Measurements from ENCODE around the gene TBXAS1.

TBXAS1 gene

DNA sequence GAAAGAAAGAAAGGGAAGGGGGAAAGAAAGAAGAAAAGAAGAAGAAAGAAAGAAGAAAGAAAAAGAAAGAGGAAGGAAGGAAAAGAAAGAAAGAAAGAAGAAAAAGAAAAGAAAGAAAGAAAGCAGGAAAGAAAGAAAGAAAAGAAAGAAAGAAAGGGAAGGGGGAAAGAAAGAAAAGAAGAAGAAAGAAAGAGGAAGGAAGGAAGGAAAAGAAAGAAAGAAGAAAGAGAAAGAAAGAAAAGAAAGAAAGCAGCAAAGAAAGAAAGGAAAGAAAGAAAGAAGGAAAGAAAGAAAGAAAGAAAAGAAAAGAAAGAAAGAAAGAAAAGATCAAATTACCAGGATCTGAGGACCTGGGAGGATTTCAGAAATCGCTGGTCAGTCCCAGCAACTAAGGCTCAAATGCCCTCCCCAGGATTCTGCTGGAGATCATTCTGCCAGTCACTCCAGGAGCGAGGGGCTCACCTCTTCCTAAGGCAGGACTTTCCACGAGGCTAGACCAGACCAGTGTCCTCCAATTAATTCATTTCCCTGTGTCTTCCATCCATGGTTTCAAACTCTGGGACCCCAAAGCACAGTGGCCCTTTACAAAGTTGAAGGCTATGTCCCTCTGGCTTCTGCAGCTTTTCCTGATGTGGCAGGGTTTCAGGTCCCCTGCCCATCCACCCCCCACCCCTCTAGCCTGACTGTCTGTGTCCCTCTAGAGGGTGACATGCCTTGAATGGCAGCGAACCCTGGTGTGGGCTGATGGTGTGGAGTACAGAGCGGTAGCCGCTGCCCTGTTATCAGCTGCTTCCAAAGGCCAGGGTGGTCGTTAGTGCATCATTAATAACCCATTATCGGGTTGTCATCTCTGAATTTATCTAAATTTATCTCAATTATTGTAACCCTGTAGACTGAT lies 155.8 kb downstream of the TBXAS1 start:
- no peak for DNase-seq

DNA sequence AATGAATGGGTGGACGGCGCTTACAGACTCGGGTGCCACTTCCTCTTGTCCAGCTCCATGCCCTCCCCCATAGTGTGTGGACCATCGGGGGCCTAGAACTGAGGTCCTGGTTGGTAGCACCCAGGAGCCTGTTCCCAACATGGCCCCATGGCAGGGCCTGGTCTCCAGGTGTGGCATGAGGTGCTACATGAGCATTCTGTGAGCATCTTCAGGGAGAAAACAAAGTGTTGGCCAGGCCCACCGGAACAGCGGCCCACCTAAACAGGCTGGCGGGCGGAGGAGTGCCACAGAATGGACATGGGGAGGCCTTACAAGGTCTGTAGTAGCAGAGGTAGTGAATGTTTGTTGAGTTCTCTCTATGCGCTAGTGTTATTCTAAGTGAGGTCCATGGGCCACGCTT lies 156.7 kb downstream of the TBXAS1 start:
- no peak for DNase-seq

DNA sequence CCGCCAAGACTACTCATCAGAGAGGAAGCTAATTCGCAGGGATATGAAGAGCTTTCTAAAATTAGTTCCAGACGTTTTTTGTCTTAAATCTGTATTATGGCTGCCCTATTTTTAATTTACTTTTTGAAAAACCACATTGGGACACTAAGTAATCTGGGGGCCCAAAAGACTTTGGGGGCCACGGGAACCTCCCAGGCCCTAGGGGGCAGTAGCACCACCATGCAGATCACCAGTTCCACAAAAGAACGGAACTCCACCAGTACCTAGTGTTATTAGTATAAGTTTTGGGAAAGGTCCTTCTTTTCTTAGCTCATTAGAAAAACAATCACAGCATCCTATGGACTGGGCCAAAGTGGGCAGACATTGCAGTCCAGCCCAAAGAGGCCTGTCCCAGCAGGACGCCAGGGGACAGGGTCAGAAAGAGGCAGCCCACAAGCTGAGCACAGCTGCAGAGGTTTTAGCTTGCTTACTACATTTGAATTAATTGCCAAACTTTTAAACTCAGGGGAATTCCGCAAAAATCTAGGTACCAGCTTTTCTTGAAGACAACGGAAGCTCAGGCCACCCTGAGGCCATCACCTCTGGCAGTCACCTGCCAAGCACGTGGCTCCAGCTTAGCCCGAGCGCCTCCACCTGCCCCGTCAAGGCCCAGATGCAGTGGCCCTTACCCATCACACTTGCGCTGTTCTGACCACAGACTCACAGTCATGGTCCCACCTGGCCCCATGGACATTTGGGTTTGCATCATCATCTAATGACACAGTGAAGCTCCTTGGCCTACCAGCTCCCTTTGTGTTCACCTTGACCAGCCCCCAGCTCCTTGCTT lies 158.8 kb downstream of the TBXAS1 start:
- no peak for DNase-seq

DNA sequence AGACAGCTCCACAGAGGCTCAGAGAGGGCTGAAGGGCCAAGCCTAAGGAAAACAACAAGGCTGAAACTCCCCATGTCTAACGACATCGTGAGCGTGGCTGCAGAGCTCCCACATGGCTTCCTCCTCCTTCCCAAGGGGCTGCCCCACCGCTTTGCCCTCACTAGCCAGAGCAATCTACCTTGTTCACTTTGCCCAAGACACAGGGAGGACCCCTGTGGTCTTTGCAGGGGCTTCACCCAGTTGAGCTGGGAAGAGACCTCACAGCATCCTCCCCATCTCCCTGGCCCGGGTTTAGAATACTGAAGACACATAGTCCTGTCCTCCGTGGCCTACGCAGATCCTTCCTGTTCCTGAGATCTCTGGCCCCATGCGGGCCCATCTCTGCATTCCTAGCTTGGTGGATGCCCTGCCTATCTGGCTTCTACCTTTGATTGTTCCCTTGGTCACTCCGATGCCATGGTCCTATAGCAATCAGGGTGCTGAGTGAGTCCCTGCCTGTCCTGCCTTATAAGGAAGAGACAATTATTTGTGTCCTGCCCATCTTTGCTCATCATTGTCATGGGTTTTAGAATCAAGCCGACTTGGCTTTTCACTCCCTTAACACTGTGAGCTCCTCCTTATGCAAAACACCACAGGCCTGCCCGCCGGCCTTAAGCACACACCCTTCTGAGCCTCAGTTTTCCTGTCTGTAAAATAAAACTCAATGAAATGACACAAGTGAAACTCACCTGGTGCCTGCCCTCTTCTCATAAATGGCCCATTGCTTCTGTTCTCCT lies 160.5 kb downstream of the TBXAS1 start:
- peak in 1 of 2 experiments; percentile 27 for DNase-seq

DNA sequence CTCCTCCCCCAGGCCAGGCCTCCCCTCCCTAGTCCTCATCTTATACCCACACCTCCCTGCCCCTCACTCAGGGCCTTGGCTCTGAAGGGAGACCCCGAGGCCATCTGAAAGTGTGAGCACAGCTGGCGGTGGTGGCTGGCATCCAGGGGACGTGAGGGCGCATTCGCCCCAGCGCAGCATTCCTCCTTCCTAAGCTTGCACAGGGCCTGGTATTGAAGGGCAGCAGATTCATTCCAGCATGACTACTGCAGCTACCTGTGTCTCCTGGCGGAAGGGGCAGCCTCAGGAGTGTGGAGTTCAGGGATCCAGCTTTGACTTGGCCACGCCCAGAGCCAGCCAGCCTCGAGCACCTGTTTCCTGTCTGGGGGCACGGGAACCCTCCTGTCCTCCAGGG lies 161.1 kb downstream of the TBXAS1 start:
- DNase-seq = peak in 1 of 2 experiments; percentile 18

DNA sequence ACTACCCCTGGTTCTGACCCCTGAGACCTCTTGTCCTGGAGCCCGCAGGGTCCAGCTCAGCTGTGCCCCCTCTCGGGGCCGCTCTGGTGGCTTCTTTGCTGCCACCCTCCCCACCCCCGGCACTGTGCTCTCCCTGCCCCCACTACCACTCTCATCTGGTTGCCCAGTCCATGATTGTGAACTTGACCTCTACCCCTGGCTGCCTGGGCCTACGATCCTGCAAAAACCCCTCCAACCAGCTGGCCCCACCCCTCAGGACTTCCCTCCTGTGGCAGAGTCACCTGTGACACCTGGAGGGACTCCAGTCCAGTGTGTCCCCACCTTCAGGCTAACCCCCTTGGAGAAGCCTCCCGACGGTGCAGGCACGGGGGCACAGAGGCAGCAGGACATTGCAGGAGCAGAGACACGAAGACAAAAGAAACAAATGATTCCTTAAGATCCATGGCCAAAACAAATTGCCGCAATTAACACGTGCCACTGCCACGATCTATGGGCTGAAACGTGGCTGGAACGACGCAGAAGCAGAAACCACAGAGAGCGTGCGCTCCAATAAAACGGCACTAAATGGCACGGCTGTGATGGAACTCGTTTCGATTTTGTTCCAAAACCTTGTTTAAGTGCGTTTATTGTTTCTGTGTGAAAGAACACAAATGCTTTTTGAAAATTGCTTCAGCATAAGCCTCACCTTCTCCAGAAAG lies 161.7 kb downstream of the TBXAS1 start:
- DNase-seq = no peak

DNA sequence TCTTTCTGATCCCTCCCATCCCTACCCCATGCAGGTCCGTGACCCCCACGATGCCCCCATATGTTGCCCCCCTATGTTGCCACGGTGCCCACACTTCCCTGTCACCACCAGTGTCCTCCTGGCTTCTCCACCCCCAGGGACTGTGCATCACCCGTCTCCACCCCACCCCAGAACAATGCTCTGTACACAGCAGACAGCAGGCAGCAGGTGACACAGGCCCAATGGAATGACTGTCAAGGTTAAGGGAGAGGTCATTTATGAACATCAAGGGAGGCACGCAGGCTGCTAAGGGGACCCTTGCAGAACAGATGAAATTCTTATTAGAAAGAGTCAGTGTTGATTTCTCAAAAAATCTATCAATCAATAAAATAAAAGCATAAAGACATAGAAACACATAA lies 162.2 kb downstream of the TBXAS1 start:
- no peak for DNase-seq

DNA sequence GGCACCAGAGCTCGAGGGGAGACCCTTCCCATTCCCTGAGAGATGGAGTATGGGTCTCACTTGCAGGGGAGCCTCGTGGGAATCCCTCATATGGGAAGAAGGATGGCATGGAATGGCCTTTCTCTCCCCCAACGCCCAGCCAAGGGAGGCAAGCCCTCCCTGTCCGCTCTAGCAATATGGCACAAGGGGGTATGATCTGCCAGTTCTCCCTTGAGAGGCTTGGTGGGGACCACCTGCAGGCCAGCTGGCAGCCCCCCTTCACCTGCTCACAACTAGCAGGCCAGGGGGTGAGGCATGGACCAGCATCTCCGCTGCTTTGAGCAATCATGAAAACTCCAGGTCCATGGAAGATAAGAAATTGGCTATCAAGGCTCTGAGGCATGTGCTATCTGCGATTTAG lies 162.8 kb downstream of the TBXAS1 start:
- no peak for DNase-seq

DNA sequence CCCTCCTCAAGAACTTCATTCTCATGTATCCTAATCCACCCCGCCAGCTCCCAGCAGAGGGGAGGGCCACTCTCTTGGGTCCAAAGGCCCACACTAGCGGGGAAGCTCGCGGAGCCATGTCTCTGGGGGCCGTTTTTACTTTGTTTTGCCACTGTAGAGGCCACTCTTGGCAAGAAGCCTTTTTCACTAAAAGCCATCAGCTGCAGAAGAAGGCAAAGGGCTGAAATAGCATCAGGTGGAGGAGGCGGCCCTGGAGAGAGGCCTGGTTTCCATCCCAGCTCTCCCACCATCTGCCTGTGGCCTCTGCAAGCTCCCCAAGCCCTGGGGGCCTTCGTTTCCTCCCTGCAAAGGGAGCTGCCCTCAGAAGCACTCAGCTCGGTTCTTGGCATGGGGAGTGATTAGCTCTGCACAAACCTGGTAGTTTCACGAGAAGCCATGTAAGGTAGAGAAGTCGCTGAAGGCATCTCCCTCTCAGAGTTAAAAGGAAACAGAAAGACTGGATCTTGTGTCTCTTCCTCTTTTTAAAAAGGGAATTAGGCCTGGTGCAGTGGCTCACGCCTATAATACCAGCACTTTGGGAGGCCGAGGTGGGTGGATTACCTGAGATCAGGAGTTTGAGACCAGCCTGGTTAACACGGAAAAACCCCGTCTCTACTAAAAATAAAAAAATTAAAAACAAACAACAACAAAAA lies 163.4 kb downstream of the TBXAS1 start:
- DNase-seq = no peak

DNA sequence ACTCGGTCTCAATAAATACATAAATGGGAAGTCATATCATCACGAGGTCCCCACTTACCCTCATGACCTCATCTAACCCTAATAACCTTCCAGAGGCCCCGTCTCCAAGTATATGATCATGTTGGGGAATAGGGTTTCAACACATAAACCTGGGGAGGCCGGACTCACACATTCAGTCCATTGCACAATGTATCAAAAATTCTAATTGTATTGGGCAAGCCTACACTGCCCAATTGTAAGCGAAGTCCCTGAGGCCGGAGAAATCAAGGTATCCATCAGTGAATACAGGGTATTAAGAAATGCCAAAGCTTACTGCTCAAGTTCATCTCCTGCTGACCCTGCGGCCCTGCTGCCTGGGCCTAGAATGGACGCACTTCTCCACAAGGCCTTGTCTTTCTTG lies 164.1 kb downstream of the TBXAS1 start:
- no peak for DNase-seq

DNA sequence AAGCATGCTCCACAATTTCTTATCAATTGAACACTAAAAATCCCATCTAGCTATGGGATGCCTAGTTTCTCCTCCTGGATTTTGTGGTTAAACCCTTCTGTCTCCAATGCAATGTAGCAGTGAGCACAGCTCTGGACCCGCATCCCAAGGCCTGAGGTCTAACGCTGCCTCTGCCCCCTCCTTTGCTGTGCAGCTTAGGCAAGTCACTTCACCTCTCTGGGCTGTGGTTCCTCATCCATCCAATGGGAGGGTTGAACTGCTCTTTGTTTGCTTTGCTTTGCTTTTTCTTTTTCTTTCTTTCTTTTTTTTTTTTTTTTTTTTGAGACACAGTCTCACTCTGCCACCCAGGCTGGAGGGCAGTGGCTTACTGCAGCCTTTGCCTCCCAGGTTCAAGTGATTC lies 164.5 kb downstream of the TBXAS1 start:
- no peak for DNase-seq

DNA sequence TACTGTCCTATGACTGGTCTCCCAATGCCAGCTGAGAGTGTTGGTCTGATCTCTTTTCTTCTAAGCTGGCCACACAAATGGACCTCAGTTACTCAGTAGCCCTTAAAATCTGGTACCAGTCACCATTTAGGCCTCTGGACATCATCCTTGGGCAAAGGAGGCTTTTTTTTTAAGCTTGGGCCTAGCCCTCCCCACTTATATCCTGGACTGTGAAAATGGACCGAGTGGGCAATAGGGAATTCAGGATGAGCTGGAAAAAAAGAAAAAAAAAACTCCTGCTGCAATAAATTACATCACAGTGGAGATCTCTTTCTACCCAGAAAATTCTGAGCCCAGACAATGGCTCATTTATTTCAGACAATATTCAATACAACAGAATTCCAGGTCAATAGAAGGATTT lies 165.3 kb downstream of the TBXAS1 start:
- DNase-seq = no peak

DNA sequence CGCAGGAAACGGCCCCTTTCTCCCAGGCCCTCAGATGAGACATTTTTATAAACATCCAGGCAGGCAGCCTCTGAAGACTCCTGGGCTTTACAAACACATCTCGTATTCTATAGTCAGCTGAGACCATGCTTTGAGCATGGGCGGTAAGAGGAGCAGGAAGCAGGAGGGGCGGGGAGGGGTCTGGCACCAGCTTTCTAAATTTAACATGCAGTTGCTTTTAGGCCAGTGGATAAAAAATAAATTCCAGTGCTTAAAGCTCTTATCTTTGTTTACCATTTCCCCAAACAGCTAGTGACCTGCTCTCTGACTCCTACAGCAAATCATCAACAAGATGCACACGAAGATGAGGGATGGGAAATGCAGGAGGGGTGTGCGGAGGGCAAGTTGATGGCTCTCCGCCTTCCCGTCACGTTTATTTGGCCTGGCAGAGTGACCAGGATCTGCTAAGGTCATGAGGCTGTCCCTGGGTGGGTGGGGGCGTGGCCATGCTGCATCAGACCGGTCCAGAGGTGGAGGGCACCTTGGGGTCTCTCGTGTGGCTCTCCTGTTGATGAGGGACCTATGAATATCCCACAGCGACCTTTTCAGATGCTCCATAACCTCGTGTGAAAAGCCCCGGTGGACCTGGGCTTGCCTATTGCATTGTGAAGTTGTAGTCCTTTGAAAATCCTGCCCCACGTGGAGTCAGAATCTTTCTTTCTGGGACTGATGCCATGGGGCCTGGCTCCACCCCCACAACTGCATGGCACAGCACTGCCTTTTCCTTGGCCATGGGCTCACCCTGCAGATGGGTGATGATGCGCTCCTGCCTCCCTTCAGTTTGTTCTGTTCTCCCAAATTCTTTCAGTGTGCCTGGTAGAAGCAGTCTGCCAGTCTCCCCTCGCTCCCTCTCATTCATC lies 166.2 kb downstream of the TBXAS1 start:
- no peak for DNase-seq

DNA sequence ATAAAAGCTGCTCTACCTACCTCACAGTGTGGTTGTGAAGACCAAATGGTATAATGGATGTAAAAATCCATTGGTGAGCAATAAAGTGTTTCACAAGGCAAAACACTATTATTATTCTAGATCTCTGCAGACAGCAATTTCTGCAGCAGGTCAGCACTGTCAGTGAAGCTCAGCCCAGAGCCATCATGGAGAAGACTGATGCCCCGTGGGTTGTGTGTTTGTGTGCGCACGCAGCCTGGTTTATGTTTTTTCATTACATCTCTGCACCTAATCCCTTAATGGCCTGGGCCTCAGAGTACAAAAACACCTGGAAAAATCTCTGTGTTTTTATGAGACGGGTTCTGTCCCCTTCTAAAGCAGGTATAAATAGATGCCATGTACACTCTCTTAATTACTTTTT lies 169.5 kb downstream of the TBXAS1 start:
- DNase-seq = no peak

DNA sequence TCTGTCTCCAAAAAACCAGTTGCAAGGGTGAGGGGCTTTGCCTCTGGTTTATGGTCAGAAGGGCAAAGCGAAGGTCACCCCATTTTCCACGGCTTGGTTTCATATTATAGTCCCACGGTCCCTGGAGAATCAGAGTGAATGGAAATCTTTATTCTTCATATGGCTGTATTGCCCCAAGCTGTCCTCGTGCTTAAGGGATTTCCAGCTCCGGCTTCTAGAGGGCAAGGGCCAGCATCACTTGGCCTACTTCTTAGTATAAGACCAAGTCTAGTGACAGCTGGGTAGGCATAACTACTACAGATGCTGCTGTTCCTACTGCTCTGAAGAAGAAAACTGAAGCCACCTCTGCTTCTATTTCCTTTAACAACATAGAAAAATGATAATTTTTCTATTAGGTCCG lies 170.5 kb downstream of the TBXAS1 start:
- DNase-seq = no peak

DNA sequence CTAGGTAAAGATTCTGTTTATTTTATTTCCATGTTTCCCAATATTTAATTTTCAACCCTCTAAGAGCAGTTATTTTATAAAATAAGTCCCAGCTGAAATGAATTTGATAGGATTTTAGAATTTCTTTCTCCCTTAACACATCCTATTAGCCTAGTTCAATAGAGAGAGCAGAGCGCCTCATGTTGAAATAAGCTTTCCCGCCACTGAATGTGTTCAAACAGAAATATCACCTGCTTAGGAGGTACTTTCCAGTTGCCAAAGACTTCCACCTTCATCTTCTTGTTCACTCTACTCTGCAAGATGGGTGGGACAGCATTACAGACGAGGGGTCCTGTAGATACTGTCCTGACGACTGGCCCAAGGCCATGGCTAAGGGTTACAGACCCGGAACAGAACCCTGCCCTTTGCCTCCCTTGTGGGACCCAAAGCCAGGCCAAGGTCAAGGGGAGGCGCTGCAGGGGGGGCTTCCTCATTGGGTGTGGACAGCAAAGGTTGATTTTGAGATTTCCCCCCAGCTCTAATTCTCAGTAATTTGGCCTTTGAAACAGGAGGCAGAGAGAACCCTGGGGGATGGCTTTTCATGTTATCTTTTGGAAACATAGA lies 171.7 kb downstream of the TBXAS1 start:
- DNase-seq = no peak

DNA sequence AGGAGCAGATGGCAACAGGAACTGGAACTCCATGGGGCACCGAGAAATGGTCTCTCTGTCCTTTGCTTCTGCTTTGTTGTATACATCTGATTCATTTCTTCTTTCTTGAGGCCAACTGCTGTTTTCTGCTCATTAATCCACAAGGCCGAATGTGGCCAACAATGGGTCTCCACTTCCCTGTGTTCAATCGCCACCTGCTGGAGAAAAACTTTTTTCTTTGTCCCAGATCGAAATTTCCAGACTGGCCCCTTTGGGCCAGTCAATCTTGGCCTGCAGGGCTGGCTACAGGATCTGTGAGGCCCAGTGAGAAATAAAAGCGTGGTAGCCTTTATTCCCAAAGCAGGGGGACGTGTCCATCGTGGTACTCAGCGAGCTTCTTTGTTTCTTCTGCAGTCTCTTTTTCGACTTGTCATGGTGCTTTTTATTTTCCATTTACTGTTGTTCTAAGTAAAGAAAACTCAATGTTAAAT lies 174.9 kb downstream of the TBXAS1 start:
- peak; percentile 54 to 85 for DNase-seq

DNA sequence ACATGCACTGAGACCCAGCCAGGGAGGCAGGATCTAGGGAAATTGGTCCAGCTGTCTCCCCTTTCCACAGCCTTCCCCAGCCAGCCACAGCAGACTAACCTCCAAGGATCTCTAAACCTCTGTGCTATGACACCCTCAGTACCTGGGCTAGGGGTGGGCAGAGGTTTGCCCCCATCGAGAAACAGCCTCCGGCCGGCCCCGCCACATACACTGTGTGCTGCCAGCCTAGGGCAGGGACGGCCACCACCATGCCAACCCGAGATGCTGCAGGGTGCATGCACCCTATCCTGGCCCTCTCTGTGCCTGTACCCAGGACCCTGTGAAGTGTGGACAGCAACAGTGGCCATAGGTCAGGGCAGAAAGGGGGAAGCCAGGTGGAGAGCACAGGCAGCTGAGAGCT lies 175.6 kb downstream of the TBXAS1 start:
- DNase-seq = no peak

DNA sequence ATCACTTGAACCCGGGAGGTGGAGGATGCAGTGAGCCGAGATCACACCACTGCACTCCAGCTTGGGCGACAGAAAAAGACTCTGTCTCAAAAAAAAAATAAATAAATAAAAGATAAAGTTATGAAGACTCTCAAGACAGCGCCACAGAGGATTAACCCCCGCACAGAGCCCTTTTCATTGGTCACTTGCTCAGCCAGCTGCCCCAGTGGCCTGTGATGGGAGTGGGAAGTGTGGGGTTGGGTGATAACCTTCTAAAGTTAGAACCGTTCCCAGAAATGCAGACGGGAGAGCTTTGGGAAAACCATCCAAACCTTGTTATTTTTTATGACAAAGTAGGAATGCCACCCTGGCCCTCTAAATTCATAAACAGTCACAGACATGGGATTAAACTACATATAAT lies 176.3 kb downstream of the TBXAS1 start:
- DNase-seq = no peak

DNA sequence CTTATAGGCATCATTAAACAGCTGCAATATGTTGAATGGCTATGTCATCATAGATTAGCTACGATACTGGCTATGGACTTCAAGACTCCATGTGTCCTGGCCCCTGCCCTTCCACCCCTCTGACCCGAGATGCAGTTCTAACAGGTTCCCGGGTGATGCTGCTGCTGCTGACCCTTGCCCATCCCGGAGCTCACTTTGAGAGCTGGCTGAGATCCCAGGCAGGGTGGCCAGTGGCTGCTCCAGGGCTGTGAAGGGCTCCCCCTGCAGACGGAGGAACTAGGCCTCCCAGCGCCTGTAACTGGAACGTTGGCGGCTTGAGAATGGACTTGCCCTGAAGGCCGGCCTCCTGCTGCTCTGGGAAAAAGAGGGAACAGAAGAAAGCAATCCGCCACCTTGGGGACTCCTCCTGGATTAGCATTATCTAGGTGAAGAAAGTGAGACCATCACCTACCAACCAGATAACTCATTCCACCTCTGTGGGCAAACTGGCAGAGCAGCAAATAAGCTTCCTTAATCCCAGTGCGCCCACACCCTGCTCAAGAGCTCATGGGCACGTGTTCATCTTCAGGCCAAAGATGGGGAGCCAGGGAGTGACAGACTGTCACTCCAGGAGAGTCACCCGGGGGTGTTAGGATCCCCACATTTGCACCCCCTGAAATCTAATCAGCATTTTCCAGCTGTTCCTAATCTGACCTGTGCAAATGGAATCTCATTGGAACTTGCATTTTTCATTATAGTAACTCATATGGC lies 176.9 kb downstream of the TBXAS1 start:
- DNase-seq = peak in 1 of 2 experiments; percentile 29

All from NCI-H526 (cell line).